ENCODE data around the gene COL27A1.

Gene COL27A1

DNA sequence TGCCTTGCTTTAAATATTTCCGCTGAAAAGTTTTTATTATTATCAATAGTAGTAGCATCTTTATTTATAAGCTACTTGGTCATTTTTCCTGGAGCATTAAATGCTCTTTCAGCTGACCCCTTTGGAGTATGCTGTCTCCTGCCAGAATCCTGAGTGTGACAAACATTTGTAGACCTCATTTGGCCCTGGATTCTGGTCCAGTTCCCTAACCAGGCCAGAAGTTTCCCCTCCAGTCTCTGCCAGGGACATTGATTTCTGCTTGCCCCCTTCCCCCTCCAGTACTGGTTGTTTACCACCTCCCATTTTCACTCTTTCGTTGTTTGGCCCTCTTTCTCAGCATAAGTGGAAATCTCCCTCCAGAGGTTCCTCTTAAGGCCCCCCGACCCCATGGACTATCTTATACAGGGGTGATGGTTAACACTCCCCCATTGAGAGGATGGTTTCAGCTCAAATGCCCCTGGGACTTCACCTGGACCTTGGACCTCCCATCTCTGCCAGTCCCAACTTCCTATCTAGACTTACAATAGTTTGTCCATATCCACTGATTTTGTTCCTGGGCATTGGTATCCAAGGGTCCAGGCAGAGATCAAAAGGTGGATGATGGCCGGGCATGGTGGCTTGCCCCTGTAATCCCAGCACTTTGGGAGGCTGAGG, 24.6 kb upstream of the COL27A1 start:
- TF ChIP-seq, protein P1, sequence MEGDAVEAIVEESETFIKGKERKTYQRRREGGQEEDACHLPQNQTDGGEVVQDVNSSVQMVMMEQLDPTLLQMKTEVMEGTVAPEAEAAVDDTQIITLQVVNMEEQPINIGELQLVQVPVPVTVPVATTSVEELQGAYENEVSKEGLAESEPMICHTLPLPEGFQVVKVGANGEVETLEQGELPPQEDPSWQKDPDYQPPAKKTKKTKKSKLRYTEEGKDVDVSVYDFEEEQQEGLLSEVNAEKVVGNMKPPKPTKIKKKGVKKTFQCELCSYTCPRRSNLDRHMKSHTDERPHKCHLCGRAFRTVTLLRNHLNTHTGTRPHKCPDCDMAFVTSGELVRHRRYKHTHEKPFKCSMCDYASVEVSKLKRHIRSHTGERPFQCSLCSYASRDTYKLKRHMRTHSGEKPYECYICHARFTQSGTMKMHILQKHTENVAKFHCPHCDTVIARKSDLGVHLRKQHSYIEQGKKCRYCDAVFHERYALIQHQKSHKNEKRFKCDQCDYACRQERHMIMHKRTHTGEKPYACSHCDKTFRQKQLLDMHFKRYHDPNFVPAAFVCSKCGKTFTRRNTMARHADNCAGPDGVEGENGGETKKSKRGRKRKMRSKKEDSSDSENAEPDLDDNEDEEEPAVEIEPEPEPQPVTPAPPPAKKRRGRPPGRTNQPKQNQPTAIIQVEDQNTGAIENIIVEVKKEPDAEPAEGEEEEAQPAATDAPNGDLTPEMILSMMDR (IDR thresholded peaks at IDR 0.05; ENCODE audit: borderline replicate concordance, control extremely low read depth, extremely low read depth, insufficient read depth, missing control alignments) = no peak
- in situ Hi-C loops (cut with MboI; ENCODE audit: low sequenced_read_pairs, unreplicated experiment) = no loop called here

GRCh38 chr9:114131808-114132549, 23.4 kb upstream of the COL27A1 start:
- in situ Hi-C loops (cut with MboI; ENCODE audit: low sequenced_read_pairs, unreplicated experiment) = no loop called here
- TF ChIP-seq, protein P1 (IDR thresholded peaks at IDR 0.05; ENCODE audit: borderline replicate concordance, control extremely low read depth, extremely low read depth, insufficient read depth, missing control alignments) = no peak
- no peak for DNase-seq (ENCODE audit: low spot score)

More for the DNA sequence above, 24.6 kb upstream of the COL27A1 start:
- DNase-seq (ENCODE audit: low spot score) = no peak

GRCh38 chr9:114132550-114132918, 22.8 kb upstream of the COL27A1 start:
- DNase-seq (ENCODE audit: low spot score) = no peak
- in situ Hi-C loops (cut with MboI; ENCODE audit: low sequenced_read_pairs, unreplicated experiment) = no loop called here
- TF ChIP-seq, protein P1 (IDR thresholded peaks at IDR 0.05; ENCODE audit: borderline replicate concordance, control extremely low read depth, extremely low read depth, insufficient read depth, missing control alignments) = no peak

GRCh38 chr9:114134827-114135396, 20.4 kb upstream of the COL27A1 start:
- in situ Hi-C loops (cut with MboI; ENCODE audit: low sequenced_read_pairs, unreplicated experiment) = no loop called here
- DNase-seq (ENCODE audit: low spot score) = no peak
- TF ChIP-seq, protein P1 (IDR thresholded peaks at IDR 0.05; ENCODE audit: borderline replicate concordance, control extremely low read depth, extremely low read depth, insufficient read depth, missing control alignments) = no peak

DNA sequence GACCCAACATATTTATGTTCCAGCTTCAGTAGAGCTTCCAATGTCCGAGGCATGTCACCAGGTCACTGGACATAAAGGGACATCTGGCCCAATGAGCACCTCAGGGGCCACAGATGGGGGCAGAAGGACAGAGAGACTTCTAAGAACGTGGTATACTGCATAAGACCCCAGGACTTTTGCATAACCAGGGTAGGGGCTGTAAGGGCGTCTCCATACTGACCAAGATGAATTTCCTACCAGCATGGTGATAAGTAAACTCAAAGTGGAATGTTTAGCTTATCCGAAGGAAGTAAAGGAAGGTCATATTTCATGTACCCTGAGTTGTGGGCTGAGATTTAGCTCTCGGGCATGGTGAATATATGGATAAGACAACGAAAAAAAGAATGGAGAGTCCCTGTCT, 17.5 kb upstream of the COL27A1 start:
- no peak for DNase-seq (ENCODE audit: low spot score)
- in situ Hi-C loops (cut with MboI; ENCODE audit: low sequenced_read_pairs, unreplicated experiment) = no loop called here
- TF ChIP-seq, protein P1 (IDR thresholded peaks at IDR 0.05; ENCODE audit: borderline replicate concordance, control extremely low read depth, extremely low read depth, insufficient read depth, missing control alignments) = no peak

GRCh38 chr9:114138552-114138971, 16.8 kb upstream of the COL27A1 start:
- DNase-seq (ENCODE audit: low spot score) = no peak
- in situ Hi-C loops (cut with MboI; ENCODE audit: low sequenced_read_pairs, unreplicated experiment) = no loop called here
- TF ChIP-seq, protein P1 (IDR thresholded peaks at IDR 0.05; ENCODE audit: borderline replicate concordance, control extremely low read depth, extremely low read depth, insufficient read depth, missing control alignments) = no peak
